HG03060 (cell line): ENCODE measurements around the gene RALA.
A peak's percentile ranks its signal among the peaks of the same experiment; 100 is the strongest.
"Not testable (repeated sequence)": the region's sequence is repeated elsewhere in the genome, so short reads cannot be mapped to it uniquely, and the experiment has no call there.

Experiments
- ATAC-seq: cut with Tn5 transposase; IDR thresholded peaks from one replicate; pipeline ENCODE4 v1.9.1; 2021; ENCODE audit warnings: low read depth, moderate number of reproducible peaks; ENCODE audit not compliant: unreplicated experiment

Gene RALA

DNA sequence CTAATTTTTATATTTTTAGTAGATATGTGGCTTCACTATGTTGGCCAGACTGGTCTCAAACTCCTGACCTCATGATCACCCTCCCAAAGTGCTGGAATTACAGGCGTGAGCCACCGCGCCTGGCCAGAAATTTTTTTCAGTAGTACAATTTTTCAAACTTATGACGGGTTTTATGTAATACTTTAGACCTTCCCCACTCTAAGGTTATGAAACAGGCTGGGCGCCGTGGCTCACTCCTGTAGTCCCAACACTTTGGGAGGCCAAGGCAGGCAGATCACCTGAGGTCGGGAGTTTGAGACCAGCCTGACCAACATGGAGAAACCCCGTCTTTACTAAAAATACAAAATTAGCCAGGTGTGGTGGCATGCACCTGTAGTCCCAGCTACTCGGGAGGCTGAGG is 56.5 kb downstream of the RALA start:
- not testable (repeated sequence) for ATAC-seq

DNA sequence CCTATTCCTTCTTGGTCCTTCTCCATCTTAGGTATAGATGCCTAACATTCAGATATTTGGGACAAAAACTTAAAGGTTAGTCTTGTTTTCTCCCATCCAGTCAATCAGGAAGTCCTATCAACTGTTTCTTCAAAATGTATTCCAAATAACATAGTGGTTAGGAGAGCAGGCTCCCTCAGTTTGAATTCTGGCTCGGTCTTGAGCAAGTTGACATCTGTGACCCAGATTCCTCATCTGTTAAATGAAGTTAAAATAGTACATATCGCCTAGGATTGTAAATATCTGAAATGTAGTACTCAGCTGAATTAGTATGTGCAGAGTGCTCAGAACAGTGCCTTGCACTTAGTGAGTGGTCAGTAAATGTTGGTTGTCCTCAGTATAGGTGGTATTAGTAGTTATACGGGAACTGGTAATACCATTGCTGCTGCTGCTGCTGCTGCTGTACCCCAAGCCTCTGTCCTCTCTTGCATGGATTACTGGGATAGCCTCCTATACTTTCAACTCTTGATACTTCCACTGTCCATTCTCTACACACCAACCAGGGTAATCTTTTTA is 58.6 kb downstream of the RALA start:
- ATAC-seq, result no peak

DNA sequence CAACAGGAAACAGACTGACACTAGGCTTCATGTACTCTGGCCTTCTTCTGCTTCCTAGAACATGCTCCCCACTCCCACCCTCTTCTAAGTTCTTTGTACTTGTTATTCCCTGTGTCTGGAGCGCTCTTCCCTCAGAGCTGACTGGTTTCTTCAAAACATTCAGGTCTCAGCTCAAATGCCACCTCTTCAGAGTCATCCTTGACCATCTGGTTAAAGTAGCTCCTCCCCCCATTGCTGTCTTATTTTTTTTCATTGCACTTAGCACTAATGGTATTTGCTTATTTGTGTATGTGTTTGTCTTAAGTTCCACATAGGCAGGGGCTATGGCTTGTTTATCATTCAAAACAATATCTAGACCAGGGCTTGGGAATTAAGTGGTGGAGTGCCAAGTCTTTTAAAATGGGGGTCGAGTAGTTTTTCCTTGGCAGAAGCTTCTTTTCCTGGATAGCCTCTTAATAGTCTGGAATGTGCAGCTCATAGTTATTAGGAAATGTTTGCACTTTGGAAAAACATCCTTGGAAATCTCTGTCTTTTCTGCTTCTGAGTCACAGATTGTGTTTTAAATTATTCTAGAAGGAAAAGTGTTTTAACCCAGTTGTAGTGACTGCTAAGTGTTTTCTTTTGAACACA is 60.0 kb downstream of the RALA start:
- no peak for ATAC-seq

DNA sequence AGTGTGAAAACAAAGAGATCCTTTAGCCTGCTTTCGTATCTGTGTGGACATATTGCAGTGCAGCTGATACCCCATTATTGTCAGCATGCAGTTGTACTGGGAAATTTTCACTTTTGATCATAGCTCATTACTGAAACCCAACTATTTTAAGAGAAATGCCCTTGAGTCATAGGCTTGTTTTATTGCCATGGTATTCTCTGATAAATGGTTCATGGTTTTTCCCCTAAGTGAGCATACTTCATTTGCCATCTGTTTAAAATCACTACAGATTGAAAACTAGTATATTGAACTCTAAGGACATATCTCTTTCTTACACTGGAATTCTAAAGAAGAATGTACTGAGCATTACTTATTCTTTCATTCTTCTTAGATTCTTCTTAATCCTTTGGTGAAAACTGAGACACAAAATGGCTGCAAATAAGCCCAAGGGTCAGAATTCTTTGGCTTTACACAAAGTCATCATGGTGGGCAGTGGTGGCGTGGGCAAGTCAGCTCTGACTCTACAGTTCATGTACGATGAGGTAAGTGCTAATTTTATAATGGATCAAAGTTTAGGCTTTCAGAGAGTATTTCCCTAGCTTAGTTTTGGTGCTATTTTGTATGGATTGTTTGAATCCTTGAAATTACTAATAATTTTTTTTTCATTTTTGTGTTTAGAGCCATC is 63.0 kb downstream of the RALA start:
- ATAC-seq, result peak; percentile 65

DNA sequence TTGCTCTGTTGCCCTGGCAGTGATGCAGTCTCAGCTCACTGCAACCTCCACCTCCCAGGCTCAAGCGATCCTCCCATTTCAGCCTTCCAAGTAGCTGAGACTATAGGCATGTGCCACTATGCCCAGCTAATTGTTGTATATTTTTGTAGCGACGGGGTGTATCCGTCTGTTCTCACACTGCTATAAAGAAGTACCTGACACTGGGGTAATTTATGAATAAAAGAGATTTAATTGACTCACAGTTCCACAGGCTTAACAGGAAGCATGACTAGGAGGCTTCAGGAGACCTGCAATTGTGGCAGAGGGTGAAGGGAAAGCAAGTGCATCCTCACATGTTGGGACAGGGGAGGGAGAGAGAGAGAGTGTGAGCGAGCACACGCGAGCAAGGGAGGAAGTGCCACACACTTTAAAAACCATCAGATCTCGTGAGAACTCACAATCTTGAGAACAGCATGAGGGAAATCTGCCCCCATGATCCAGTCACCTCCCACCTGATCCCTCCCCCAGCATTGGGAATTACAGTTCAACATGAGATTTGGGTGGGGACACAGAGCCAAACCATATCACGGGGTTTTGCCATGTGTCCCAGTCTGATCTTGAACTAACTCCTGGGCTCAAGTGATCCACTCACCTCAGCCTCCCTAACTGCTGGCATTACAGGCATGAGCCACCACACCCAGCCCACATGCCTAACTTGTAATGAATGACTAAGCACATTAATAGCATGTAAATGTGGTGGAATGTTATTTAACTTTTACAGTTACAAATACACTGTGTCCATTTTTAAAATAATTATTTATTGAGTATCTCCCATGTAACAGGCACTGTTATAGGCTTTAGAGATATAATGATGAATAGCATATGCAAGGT is 65.5 kb downstream of the RALA start:
- ATAC-seq, result no peak

DNA sequence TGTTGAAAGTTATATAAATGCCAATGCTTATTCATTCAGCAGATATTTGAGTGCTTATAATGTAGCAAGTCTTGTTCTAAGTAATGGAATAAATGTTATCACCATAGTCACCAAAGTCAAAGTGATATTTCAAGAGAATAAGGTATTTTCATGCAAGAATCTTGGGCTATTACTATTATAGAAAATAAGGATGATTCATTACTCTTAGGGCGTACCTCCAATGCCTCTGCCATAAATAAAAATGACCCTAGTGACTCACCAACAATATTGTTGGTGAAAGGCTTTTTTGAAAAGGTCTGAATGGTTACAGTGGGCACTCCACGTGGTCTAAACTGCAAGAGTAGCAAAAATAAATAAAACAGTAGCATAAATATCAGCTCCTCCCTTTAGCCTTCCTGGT is 68.4 kb downstream of the RALA start:
- ATAC-seq, result no peak

DNA sequence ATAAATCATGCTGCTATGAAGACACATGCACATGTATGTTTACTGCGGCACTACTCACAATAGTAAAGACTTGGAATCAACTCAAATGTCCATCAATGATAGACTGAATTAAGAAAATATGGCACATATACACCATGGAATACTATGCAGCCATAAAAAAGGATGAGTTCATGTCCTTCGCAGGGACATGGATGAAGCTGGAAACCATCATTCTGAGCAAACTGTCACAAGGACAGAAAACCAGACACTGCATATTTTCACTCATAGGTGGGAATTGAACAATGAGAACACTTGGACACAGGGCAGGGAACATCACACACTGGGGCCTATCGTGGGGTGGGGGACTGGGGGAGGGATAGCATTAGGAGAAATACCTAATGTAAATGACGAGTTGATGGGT is 69.7 kb downstream of the RALA start:
- ATAC-seq, result not testable (repeated sequence)

DNA sequence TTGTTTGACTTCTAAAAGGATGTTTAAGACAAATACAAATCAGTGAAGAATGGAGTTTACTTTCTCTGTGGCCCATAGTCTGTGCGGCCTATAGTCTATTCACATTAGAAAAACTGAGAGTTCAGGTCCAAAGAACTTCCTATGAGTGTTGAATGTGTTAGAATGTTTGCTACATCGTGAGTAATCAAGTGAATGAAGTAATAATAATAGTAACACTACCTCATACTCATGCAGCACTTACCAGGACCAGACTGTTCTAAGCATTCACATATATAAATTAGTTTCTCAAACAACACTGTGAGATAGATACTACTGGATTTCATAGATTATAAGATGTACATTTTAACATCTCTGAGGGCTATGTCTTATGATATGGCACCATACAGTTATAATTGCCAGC is 70.4 kb downstream of the RALA start:
- no peak for ATAC-seq

DNA sequence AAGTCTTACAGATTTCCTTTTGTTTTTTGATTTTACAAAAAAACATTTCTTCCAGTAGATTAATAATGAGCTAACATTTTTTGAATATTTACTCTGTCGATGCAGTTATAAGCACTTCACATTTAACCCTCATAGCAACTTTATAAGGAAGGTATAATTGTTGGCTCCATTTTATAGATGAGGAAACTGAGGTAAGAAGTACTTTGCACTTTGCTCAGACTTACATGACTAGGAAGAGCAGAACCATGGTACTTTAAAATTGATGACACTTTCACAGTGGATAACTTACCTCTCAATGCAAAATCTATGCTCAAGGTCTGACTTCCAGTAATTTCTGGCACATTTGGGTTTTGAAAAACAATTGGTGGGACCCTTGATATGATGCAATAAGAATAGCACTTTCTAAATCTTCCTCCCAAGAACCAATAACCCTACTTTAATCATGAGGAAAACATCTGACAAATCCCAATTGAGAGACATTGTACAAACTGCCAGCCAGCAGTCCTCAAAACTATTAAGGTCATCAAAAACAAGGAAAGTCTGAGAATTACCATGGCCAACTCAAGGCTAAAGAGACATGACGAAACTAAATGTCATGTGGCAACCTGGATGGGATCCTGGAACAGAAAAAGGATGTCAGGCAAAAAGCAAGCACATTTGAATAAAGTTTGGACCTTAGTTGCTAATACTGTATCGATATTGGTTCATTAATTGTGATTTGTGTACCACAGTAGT is 72.6 kb downstream of the RALA start:
- no peak for ATAC-seq

DNA sequence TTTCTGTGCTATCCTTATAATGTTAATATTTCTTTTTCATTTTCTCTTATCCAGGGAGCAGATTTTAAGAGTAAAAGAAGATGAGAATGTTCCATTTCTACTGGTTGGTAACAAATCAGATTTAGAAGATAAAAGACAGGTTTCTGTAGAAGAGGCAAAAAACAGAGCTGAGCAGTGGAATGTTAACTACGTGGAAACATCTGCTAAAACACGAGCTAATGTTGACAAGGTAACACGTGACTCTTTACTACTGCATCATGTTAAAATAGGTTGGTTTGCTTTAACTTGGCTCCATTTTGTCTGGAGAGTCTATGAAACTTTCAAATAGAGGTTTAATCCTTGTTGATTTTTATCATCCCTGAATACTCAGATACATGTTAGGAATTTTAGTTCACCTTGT is 73.3 kb downstream of the RALA start:
- ATAC-seq, result no peak

DNA sequence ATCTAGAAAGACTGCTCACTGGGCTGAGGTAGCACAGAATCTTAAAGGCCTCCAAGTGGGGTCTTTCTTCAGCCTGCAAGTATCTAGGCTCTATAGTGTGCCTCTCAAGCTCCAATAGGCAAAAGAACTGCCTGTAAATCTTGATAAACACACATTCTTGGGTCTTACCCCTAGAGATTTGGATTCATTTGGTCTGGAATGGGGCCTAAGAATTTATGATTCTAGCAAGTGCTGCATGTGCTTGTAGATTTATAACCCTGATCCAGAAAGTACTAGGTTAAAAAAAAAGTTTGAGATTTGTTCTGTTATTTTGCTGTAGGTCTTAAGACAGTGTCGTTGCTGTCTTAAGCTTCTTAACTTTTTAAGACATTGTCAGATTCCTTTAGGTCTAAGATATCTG is 74.1 kb downstream of the RALA start:
- ATAC-seq, result no peak

DNA sequence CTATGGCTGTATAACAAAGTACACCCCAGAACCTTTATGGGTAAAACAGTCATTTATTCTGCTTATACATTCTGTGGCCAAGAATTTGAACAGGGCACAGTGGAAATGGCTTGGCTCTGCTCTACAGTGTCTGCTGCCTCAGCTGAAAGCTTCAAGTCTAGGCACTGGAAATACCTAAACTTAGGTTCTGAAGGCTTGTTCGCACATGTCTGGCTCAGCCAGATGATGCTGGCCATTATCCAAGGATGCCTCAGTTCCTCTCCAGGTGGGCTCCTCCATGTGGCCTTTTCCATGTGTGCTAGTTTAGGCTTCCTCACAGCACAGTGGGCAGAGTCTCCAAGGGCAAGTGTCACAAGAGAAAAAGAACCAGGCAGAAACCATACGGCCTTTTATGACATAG is 76.8 kb downstream of the RALA start:
- ATAC-seq, result no peak

DNA sequence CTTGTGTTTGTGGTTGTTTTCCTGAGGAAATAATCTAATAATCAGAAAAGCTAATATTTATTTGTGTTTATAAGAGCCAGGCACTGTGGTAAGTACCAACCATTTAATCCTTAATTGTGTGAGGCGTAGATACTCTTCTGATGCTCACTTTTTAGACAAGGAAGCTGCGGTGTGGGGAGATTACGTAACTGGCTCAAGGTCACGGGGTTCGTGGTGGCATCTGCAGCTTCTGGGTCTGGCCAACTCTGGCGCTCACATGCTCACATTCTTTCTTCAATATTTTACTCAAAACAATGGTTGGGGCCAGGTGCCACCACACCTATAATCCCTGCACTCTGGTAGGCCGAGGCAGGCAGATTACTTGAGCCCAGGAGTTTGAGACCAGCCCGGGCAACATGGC is 77.6 kb downstream of the RALA start:
- no peak for ATAC-seq

DNA sequence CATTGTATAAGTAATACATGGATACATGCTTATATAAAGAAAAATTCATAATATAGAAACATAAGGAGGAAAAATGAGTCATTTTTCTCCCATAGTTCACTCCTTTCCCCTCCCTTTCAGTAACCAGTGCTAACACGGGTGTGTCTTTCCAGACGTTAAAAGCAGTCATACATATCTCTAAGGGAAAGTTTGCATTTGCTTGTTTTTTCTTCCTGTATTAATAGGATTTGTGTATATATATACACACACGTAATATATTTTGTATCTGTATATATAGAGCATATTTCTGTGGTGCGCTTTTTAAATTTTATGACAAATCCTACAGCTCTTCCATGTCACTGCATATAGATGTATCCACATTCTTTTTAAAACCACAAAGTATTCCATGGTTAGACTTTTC is 78.8 kb downstream of the RALA start:
- no peak for ATAC-seq

DNA sequence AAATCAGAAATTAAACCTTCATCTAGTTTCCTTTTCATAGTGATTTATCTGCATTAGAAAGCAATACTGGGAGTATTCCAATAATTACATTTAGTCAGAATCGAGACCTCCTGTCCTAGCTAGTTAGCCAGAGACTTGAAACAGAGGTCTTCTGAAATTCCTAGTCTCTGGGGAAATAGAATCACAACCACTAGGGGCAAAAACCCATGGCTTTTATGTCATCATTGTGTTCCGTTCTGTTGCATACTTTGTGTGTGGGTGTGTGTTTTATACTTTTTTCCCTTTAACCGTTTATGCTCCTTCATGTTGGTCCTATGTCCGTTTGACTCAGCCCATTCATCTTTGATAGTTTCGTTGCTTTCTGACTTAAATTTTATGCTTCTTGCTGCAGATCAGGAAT is 79.8 kb downstream of the RALA start:
- ATAC-seq, result no peak

DNA sequence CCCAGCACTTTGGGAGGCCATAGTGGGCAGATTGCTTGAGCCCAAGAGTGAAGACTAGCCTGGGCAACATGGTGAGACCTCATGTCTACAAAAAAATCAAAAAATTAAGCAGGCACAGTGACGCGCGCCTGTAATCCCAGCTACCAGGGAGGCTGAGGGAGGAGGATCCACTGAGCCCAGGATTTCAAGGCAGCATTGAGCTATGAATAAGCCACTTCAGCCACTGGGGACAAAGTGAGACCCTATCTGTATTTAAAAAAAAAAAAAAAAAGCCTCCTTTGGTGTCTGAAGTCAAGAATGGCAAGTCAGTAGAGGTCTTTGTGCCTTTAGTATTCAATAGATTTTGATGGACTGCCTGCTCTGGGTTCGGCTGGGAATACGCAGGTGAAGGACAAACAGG is 85.7 kb downstream of the RALA start:
- ATAC-seq, result no peak

DNA sequence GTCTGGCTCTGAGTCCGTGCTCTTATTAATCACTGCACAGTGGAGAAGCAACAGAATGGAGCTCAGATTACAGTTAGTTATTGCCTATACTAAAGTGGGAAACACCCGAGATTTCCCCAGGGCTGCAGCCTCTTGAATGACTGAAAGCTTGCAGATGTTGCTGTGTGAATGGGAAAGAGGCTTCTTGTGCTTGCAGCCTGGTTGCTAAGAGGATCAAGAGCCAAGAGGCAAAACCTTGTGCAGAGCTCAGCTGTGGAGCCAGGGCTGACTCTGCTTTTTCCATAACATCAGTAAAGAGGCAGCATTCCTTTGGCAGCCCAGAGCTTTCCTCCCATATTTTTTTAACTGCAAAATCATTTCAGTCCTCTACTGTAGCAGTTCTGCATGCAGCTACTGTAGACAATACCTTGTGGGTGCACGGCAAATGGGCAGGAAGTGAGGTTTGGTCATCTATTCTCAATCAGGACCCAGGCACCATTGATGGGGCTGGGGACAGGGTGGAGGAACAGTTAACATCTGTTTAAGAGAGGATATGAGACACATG is 86.5 kb downstream of the RALA start:
- ATAC-seq, result no peak

DNA sequence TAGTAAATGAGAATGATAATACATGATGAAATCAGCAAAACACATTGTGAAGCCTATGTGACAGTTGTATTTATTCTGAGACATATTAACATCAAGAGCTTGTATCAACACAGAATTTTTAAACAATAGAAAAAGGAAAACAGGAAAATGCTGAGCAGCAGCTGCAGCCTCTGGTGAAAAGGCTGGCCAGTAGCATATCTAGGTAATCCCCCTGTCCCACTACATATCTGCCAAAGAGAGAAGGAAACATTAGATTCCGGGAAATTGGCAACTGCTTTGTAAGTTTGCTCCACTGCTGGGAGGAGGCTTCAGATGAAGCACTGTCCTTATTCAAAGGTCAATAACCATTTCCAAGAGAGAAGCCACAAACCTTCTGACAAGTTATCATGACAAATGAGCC is 89.4 kb downstream of the RALA start:
- no peak for ATAC-seq

DNA sequence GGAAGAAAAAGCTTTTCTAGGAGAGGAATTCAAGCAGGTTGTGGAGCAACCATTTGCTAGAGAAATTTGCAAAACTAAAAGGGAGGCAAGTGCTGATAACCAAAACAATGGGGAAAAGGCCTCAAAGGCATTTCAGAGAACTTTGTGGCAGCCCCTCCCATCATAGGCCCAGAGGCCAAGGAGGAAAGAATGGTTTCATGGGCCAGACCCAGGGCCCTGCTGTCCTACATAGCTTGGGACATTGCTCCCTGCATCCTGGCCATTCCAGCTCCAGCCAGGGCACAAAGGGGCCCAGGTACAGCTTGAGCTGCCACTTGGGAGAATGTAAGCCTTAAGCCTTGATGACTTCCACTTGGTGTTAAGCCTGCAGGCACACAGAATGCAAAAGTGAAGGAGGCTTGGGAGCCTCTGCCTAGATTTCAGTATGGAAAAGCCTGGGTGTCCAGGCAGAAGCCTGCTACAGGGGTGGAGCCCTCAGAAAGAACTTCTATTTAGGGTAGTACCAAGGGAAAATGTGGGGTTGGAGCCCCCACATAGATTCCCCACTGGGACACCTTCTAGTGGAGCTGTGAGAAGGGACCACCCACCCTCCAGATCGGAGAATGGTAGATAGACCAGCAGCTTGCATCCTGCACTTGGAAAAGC is 91.2 kb downstream of the RALA start:
- ATAC-seq, result no peak

DNA sequence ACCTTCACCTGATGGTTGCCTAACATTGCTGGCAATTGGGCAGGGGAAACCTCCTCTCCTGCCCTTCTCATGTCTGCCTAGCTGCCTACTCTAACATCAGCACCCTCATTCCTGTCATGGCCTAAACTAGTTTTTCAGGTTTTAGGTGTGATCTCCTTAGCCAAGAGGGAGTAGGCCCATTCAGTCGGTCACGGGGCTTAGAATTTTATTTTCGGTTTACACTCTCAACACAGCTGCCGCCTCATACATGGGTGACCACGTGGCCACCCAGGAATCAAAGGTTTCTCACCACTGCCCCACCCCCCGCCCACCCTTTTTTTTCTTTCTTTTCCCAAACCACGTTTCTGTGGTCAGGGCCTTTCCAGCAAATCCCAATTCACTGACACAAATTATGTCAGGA is 97.2 kb downstream of the RALA start:
- ATAC-seq, result no peak
